ENCODE results near the gene STXBP1. TPM values are rescaled to one million over a fixed set of nuclear protein-coding genes. Genes with fewer than 3 reads are reported as not detected.

Gene STXBP1
- total and polyA plus RNA-seq, 2 of the 13 experiments (the other 11 are each of a cell fraction or from before 2014, with no cell fraction given): 2.9 TPM

DNA sequence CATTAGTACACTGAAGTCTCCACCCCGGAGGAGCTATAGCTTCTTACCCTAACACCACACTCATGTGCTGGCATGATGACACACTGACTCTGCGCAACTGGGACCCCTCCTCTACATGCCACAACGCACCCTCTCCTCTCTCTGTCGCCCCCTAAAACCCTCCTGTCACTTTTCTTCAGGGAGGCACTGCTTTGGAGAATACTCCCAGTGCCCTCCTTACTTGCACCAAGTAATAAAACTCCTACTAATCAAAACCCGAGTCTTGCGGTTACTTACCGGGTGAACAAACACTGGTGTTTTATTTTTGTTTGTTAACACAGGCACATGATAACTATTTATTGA lies 12.6 kb upstream of the STXBP1 start (continued):
- TF ChIP-seq, protein P1, sequence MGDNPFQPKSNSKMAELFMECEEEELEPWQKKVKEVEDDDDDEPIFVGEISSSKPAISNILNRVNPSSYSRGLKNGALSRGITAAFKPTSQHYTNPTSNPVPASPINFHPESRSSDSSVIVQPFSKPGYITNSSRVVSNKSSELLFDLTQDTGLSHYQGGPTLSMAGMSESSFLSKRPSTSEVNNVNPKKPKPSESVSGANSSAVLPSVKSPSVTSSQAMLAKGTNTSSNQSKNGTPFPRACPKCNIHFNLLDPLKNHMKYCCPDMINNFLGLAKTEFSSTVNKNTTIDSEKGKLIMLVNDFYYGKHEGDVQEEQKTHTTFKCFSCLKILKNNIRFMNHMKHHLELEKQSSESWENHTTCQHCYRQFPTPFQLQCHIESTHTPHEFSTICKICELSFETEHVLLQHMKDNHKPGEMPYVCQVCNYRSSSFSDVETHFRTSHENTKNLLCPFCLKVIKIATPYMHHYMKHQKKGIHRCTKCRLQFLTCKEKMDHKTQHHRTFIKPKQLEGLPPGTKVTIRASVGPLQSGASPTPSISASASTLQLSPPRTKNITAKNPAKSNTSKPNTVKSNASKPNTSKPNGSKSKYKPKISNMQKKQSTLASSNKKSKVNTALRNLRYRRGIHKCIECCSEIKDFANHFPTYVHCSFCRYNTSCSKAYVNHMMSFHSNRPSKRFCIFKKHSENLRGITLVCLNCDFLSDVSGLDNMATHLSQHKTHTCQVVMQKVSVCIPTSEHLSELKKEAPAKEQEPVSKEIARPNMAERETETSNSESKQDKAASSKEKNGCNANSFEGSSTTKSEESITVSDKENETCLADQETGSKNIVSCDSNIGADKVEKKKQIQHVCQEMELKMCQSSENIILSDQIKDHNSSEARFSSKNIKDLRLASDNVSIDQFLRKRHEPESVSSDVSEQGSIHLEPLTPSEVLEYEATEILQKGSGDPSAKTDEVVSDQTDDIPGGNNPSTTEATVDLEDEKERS (CRISPR knock-in tag; IDR thresholded peaks at IDR 0.05): no peak
- TF ChIP-seq ETV6 (CRISPR knock-in tag; conservative IDR thresholded peaks at IDR 0.05): no peak
- no peak for TF ChIP-seq TOE1 (CRISPR knock-in tag; IDR thresholded peaks at IDR 0.05)
- TF ChIP-seq ZNF547 (CRISPR knock-in tag; IDR thresholded peaks at IDR 0.05): no peak
- TF ChIP-seq, protein P2, sequence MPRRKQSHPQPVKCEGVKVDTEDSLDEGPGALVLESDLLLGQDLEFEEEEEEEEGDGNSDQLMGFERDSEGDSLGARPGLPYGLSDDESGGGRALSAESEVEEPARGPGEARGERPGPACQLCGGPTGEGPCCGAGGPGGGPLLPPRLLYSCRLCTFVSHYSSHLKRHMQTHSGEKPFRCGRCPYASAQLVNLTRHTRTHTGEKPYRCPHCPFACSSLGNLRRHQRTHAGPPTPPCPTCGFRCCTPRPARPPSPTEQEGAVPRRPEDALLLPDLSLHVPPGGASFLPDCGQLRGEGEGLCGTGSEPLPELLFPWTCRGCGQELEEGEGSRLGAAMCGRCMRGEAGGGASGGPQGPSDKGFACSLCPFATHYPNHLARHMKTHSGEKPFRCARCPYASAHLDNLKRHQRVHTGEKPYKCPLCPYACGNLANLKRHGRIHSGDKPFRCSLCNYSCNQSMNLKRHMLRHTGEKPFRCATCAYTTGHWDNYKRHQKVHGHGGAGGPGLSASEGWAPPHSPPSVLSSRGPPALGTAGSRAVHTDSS (CRISPR knock-in tag; conservative IDR thresholded peaks at IDR 0.05): no peak
- no peak for TF ChIP-seq ZNF446 (CRISPR knock-in tag; IDR thresholded peaks at IDR 0.05)
- TF ChIP-seq RFXANK (CRISPR knock-in tag; IDR thresholded peaks at IDR 0.05): no peak
- TF ChIP-seq ZNF33A (CRISPR knock-in tag; IDR thresholded peaks at IDR 0.05; ENCODE audit: borderline replicate concordance): no peak
- no peak for TF ChIP-seq GATAD1 (CRISPR knock-in tag; IDR thresholded peaks at IDR 0.05)

DNA sequence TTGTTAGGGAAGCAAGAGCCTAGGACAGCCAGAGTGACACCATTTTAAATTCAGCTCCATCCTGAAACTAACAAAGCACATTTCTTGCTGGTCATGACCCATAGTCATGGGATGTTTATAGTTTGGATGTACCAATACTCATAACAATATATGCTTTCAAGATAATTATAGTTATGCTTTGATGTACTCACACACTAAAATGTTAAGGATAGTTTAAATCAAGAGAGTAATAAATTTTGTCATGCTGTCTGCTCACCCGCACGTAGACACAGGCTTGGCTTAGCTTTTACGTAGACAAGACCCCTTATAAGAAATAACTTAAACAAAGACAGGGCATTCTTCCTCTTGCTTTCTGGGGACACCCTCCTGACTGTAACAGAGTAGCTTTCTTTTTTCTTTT lies 8.9 kb upstream of the STXBP1 start:
- in situ Hi-C loops (cut with HindIII; ENCODE audit: extremely low pct_ligation_motif_present, low pct_unique_long_range_greater_than_20kb): no loop called here

More for the DNA sequence above, 8.9 kb upstream of the STXBP1 start:
- Histone ChIP-seq H3K27me3 (ENCODE audit: control insufficient read depth in 1 of 2, insufficient read depth in 2 of 2, low read length in 2 of 2) (no peaks in the 10 kb centered on the region), H3K4me3 (replicated peaks in 1 of 3; ENCODE audit: insufficient read depth in 1 of 3, low read depth in 2 of 3, low read length in 3 of 3) (no peak overlapping the region), H3K4me1 (ENCODE audit: insufficient read depth, low read length) (peaks cover 33% of the 10 kb centered on the region), H3K36me3 (replicated peaks in 1 of 2; ENCODE audit: control insufficient read depth in 1 of 2, insufficient read depth in 2 of 2, low read length in 2 of 2) (no peaks in the 10 kb centered on the region), H3K27ac (ENCODE audit: extremely low read length, insufficient read depth, low read length) (no peak overlapping the region), H2AFZ (ENCODE audit: low read length) (no peak overlapping the region), H3K4me2 (ENCODE audit: low read depth, low read length) (no peak overlapping the region), H3K9ac (ENCODE audit: insufficient read depth, low read depth, low read length) (no peak overlapping the region), H3K79me2 (ENCODE audit: insufficient read depth, low read length) (no peaks in the 10 kb centered on the region), H4K20me1 (ENCODE audit: insufficient read depth, low read length) (no peaks in the 10 kb centered on the region), H3K9me3 (ENCODE audit: low read length) (no peaks in the 10 kb centered on the region)
- intact Hi-C loops (cut with micrococcal nuclease; ENCODE audit: unreplicated experiment): no loop called here
- BruUV-seq (replicated peaks): no TSS peak
- ChIA-PET CTCF (ENCODE audit: low intra/inter-chr PET ratio, low total read pairs) (no interaction called here), POLR2A (interaction anchor here (1.1 kb wide), 1 partner anchor 24 kb away, joined by 4 read pairs; no protein-coding TSS in a partner anchor)
- DNase-seq (ENCODE audit: low spot score) (no peak), ATAC-seq (no peak), FAIRE-seq (no peak)
- 85% methylated on average over 3 of the region's 3 CpGs for WGBS (ENCODE audit: low lambda C conversion rate)
- TF ChIP-seq POLR2AphosphoS5 (IDR thresholded peaks at IDR 0.05; ENCODE audit: low read depth, low read length): no peak
- no peak for TF ChIP-seq ZNF343 (CRISPR knock-in tag; IDR thresholded peaks at IDR 0.05)
- TF ChIP-seq SALL1 (CRISPR knock-in tag; IDR thresholded peaks at IDR 0.05): no peak
- TF ChIP-seq STAG1 (CRISPR knock-in tag; IDR thresholded peaks at IDR 0.05): no peak
- no peak for TF ChIP-seq ZNF567 (CRISPR knock-in tag; IDR thresholded peaks at IDR 0.05; ENCODE audit: borderline replicate concordance)
- TF ChIP-seq CEBPB (IDR thresholded peaks at IDR 0.05; ENCODE audit: borderline replicate concordance, low read depth, low read length): no peak

Measured in HepG2 (cell line).